Skeletal muscle tissue (tissue), 4 donors: ENCODE measurements around the gene NODAL. TPM values are rescaled to one million over a fixed set of nuclear protein-coding genes. Genes with fewer than 3 reads are reported as not detected.
"Not testable (repeated sequence)": the region's sequence is repeated elsewhere in the genome, so short reads cannot be mapped to it uniquely, and the experiment has no call there.

ENCODE experiments used
- H3K27ac ChIP-seq: one replicate; pipeline ENCODE4 v1.7.0; 2013; ENCODE audit warnings: mild to moderate bottlenecking, low read depth, low read length, inconsistent platforms
- H3K27me3 ChIP-seq, 3 donors: one replicate each; pipeline ENCODE4 v1.7.0; 2013; ENCODE audit warnings: low read length in 3 of 3; ENCODE audit not compliant: control insufficient read depth in 3 of 3, insufficient read depth in 3 of 3
- H3K36me3 ChIP-seq, 3 donors: one replicate each; pipeline ENCODE4 v1.7.0; 2013; ENCODE audit warnings: low read length in 3 of 3; ENCODE audit not compliant: control insufficient read depth in 3 of 3, insufficient read depth in 3 of 3
- H3K4me1 ChIP-seq, 3 donors: one replicate each; pipeline ENCODE4 v1.7.0; 2013; ENCODE audit warnings: low read length in 3 of 3, mild to moderate bottlenecking in 3 of 3; ENCODE audit not compliant: control insufficient read depth in 3 of 3, insufficient read depth in 3 of 3
- H3K4me3 ChIP-seq, 3 donors: one replicate each; pipeline ENCODE4 v1.7.0; 2013; ENCODE audit warnings: low read length in 3 of 3
- H3K9ac ChIP-seq, 3 donors: one replicate each; pipeline ENCODE4 v1.7.0; 2013; ENCODE audit warnings: low read length in 3 of 3, mild to moderate bottlenecking in 3 of 3, moderate library complexity in 2 of 3, low read depth in 1 of 3
- H3K9me3 ChIP-seq, 3 donors: one replicate each; pipeline ENCODE4 v1.7.0; 2013; ENCODE audit warnings: low read length in 3 of 3; ENCODE audit not compliant: control insufficient read depth in 3 of 3
- total RNA-seq: library from RNA; depleted of rRNA; stranded (reverse); fragments of >200 nt; gene quantifications from one replicate; pipeline ENCODE4 v1.2.3, GENCODE V29; 2014
- donor health status: Osteomylitis.

Gene NODAL
- total RNA-seq = not detected

- H3K27me3 ChIP-seq = peaks cover 20 to 37% (median 25%) of the 10 kb centered on the region in 3 donors
- H3K4me1 ChIP-seq = peaks cover 8 to 20% (median 10%) of the 10 kb centered on the region in 3 donors
- H3K4me3 ChIP-seq = peak within 1 kb of the TSS in 1 of 3 donors; percentile 45
- no peaks in the 10 kb centered on the region for H3K36me3 ChIP-seq
- H3K27ac ChIP-seq = no peak within 1 kb of the TSS
- no peaks in the 10 kb centered on the region for H3K9me3 ChIP-seq
- H3K9ac ChIP-seq = peak within 1 kb of the TSS in 1 of 3 donors; percentile 16
Observed at GRCh38 chr10:70441161-70441894, at the start of gene NODAL. Gene NODAL (minus strand): TSS chr10:70441681. CDS start chr10:70441667, 14 bp downstream.

GRCh38 chr10:70490142-70490541, 48.7 kb upstream of the NODAL start:
- Histone ChIP-seq H3K4me1 (peaks cover 6 to 23% (median 12%) of the 10 kb centered on the region in 3 donors), H3K27me3 (no peaks in the 10 kb centered on the region), H3K9me3 (no peaks in the 10 kb centered on the region), H3K36me3 (peaks cover 0 to 2% (median 2%) of the 10 kb centered on the region in 3 donors), H3K4me3 (no peak overlapping the region), H3K27ac (no peak overlapping the region), H3K9ac (no peak overlapping the region)

GRCh38 chr10:70487824-70488223, 46.3 kb upstream of the NODAL start:
- Histone ChIP-seq H3K9me3 (no peaks in the 10 kb centered on the region), H3K4me3 (no peak overlapping the region), H3K27me3 (no peaks in the 10 kb centered on the region), H3K4me1 (peaks cover 9 to 11% (median 11%) of the 10 kb centered on the region in 3 donors), H3K36me3 (peaks cover 0 to 2% (median 0%) of the 10 kb centered on the region in 3 donors), H3K27ac (no peak overlapping the region), H3K9ac (no peak overlapping the region)

- H3K27me3 ChIP-seq, H3K9ac ChIP-seq, H3K36me3 ChIP-seq, H3K4me3 ChIP-seq, H3K9me3 ChIP-seq: not testable (repeated sequence)
- peak overlapping the region; percentile 75 for H3K27ac ChIP-seq
- H3K4me1 ChIP-seq = peaks cover 48 to 50% (median 49%) of the 10 kb centered on the region in 3 donors
Observed at GRCh38 chr10:70483872-70484271, 42.4 kb upstream of the NODAL start.

- peaks cover 50 to 53% (median 52%) of the 10 kb centered on the region in 3 donors for H3K4me1 ChIP-seq
Observed at GRCh38 chr10:70482982-70483760, 41.7 kb upstream of the NODAL start.

GRCh38 chr10:70481831-70482530, 40.5 kb upstream of the NODAL start:
- Histone ChIP-seq H3K9ac (peak overlapping the region; percentile 60 to 66 (median 65)), H3K4me1 (peaks cover 58 to 64% (median 62%) of the 10 kb centered on the region in 3 donors), H3K36me3 (peaks cover 0 to 2% (median 0%) of the 10 kb centered on the region in 3 donors), H3K27me3 (no peaks in the 10 kb centered on the region), H3K27ac (peak overlapping the region; percentile 75), H3K9me3 (no peaks in the 10 kb centered on the region), H3K4me3 (peak overlapping the region; percentile 9 to 35 (median 17))

More at GRCh38 chr10:70482982-70483760, 41.7 kb upstream of the NODAL start:
- Histone ChIP-seq H3K27me3 (no peaks in the 10 kb centered on the region), H3K27ac (peak overlapping the region; percentile 75), H3K4me3 (no peak overlapping the region), H3K9me3 (no peaks in the 10 kb centered on the region), H3K36me3 (peaks cover 0 to 2% (median 0%) of the 10 kb centered on the region in 3 donors), H3K9ac (peak overlapping the region; percentile 33 to 66 (median 65))

GRCh38 chr10:70481105-70481504, 39.6 kb upstream of the NODAL start:
- Histone ChIP-seq H3K9me3 (no peaks in the 10 kb centered on the region), H3K4me3 (peak overlapping the region in 2 of 3 donors; percentile 9 to 72), H3K27me3 (no peaks in the 10 kb centered on the region), H3K36me3 (peaks cover 0 to 2% (median 0%) of the 10 kb centered on the region in 3 donors), H3K27ac (no peak overlapping the region), H3K4me1 (peaks cover 56 to 72% (median 65%) of the 10 kb centered on the region in 3 donors), H3K9ac (peak overlapping the region in 1 of 3 donors; percentile 69)

GRCh38 chr10:70480239-70480861, 38.9 kb upstream of the NODAL start:
- Histone ChIP-seq H3K9ac (peak overlapping the region; percentile 23 to 69 (median 59)), H3K9me3 (no peaks in the 10 kb centered on the region), H3K27me3 (no peaks in the 10 kb centered on the region), H3K36me3 (no peaks in the 10 kb centered on the region), H3K4me3 (peak overlapping the region; percentile 67 to 72 (median 68)), H3K4me1 (peaks cover 56 to 80% (median 70%) of the 10 kb centered on the region in 3 donors), H3K27ac (peak overlapping the region; percentile 67)

GRCh38 chr10:70479626-70480238, 38.3 kb upstream of the NODAL start:
- Histone ChIP-seq H3K4me1 (peaks cover 61 to 86% (median 75%) of the 10 kb centered on the region in 3 donors), H3K4me3 (peak overlapping the region; percentile 67 to 72 (median 68)), H3K9ac (peak overlapping the region; percentile 59 to 77 (median 69)), H3K27me3 (no peaks in the 10 kb centered on the region), H3K9me3 (no peaks in the 10 kb centered on the region), H3K27ac (peak overlapping the region; percentile 67), H3K36me3 (no peaks in the 10 kb centered on the region)
